HCT116 (cell line): Measurements from ENCODE around the gene SLC18B1. TPM values are rescaled to one million over a fixed set of nuclear protein-coding genes. Genes with fewer than 3 reads are reported as not detected.

Experiments used
- ATAC-seq: fragments of 200-7000 bp; cut with Tn5 transposase; 2 replicates; pipeline ENCODE4 v1.9.1; 2020; ENCODE audit warnings: mild to moderate bottlenecking, moderate library complexity
- BruUV-seq: library from RNA; stranded (reverse); fragments of 400-500 nt; replicated peaks from 2 replicates; lab custom pipeline; 2021; lab: Mats Ljungman, UMichigan
- CTCF ChIA-PET: fragments of 300-600 bp; sonication (Branson Sonifier 250); formaldehyde crosslinking; loops from one replicate; lab custom pipeline; 2021; ENCODE audit warnings: antibody characterized with exemption; lab: Charles Lee
- POLR2A ChIA-PET: fragments of 300-600, 350-600 bp; sonication (Branson Sonifier 250); formaldehyde crosslinking; loops from one replicate; lab custom pipeline; 2021; ENCODE audit warnings: antibody characterized with exemption; lab: Charles Lee
- RAD21 ChIA-PET, 2 experiments: fragments of 300-600 bp; sonication (Branson Sonifier 250); formaldehyde crosslinking; loops; one replicate each; lab custom pipeline; 2023; ENCODE audit warnings: low total read pairs in 2 of 2; ENCODE audit not compliant: uncharacterized antibody in 2 of 2, unreplicated experiment in 2 of 2, low non-redundant PET in 1 of 2; lab: Charles Lee
- DNase-seq: peaks from one replicate; pipeline ENCODE4 v3.0.0-alpha.2; 2010; ENCODE audit warnings: low read depth, low spot score
- H2AFZ ChIP-seq: fragments of 200-600 bp; shearing (Covaris generic), sonication (generic); 2 replicates; pipeline ENCODE4 v1.6.1; 2017; ENCODE audit warnings: low read depth, mixed run types, mixed read lengths, antibody characterized with exemption, low read length; ENCODE audit not compliant: poor library complexity, severe bottlenecking
- H3K27ac ChIP-seq: 2 replicates; pipeline ENCODE4 v1.5.1; 2012; ENCODE audit warnings: low read depth, low read length
- H3K27me3 ChIP-seq: fragments of 200-600 bp; sonication (generic); 2 replicates; pipeline ENCODE4 v1.6.1; 2016; ENCODE audit warnings: mixed run types, low read length, mixed read lengths; ENCODE audit not compliant: insufficient read depth
- H3K36me3 ChIP-seq, 2 experiments: fragments of 200-500 bp in 1 of 2; fragments of 200-600 bp in 1 of 2; sonication (Bioruptor generic) in 1 of 2; sonication (generic) in 1 of 2; 2 replicates each; pipeline versions ENCODE4 v1.5.1 to v1.6.1; 2014 to 2016; ENCODE audit warnings: low read length in 2 of 2, inconsistent platforms in 1 of 2, mixed read lengths in 1 of 2, mixed run types in 1 of 2; ENCODE audit not compliant: insufficient read depth in 2 of 2, control insufficient read depth in 1 of 2
- H3K4me1 ChIP-seq, 2 experiments: fragments of 200-600 bp in 1 of 2; sonication (generic) in 1 of 2; 2 replicates each; pipeline versions ENCODE4 v1.5.1 to v1.6.1; 2012 to 2017; ENCODE audit warnings: low read length in 2 of 2, inconsistent platforms in 1 of 2, mild to moderate bottlenecking in 1 of 2, mixed read lengths in 1 of 2, mixed run types in 1 of 2, moderate library complexity in 1 of 2; ENCODE audit not compliant: insufficient read depth in 2 of 2, control insufficient read depth in 1 of 2
- H3K4me2 ChIP-seq: fragments of 200-600 bp; sonication (generic); 2 replicates; pipeline ENCODE4 v1.6.1; 2017; ENCODE audit warnings: mixed run types, low read length, mixed read lengths
- H3K4me3 ChIP-seq, 2 experiments: fragments of 200-600 bp in 1 of 2; sonication (generic) in 1 of 2; replicated peaks in 1 of 2; 2 replicates each; pipeline ENCODE4 v1.5.1; 2011 to 2016; ENCODE audit warnings: low read length in 2 of 2, control low read depth in 1 of 2, low read depth in 1 of 2, mild to moderate bottlenecking in 1 of 2, mixed read lengths in 1 of 2, mixed run types in 1 of 2
- H3K79me2 ChIP-seq: fragments of 200-600 bp; sonication (generic); 2 replicates; pipeline ENCODE4 v1.6.1; 2017; ENCODE audit warnings: mild to moderate bottlenecking, mixed run types, low read length, moderate library complexity, mixed read lengths; ENCODE audit not compliant: insufficient read depth
- H3K9ac ChIP-seq: fragments of 200-600 bp; sonication (generic); 2 replicates; pipeline ENCODE4 v1.6.1; 2016; ENCODE audit warnings: low read length, mixed read lengths
- H3K9me2 ChIP-seq: fragments of 200-600 bp; sonication (generic), shearing (Covaris generic); 2 replicates; pipeline ENCODE4 v1.6.1; 2017; ENCODE audit warnings: mixed run types, mild to moderate bottlenecking, moderate library complexity; ENCODE audit not compliant: insufficient read depth
- H3K9me3 ChIP-seq, 2 experiments: fragments of 200-500 bp in 1 of 2; fragments of 200-600 bp in 1 of 2; sonication (Bioruptor generic) in 1 of 2; sonication (generic) in 1 of 2; 2 replicates each; pipeline ENCODE4 v1.6.1; 2014 to 2017; ENCODE audit warnings: low read length in 2 of 2, mixed read lengths in 2 of 2, inconsistent platforms in 1 of 2, low read depth in 1 of 2, mild to moderate bottlenecking in 1 of 2, mixed run types in 1 of 2, moderate library complexity in 1 of 2; ENCODE audit not compliant: control insufficient read depth in 1 of 2, insufficient read depth in 1 of 2
- H4K20me1 ChIP-seq: fragments of 200-600 bp; sonication (generic), shearing (Covaris generic); 2 replicates; pipeline ENCODE4 v1.6.1; 2017; ENCODE audit warnings: mixed run types, mild to moderate bottlenecking, moderate library complexity; ENCODE audit not compliant: insufficient read depth
- ATF3 ChIP-seq: IDR thresholded peaks from 2 replicates; pipeline ENCODE4 v1.6.1; 2012
- CBX3 ChIP-seq: IDR thresholded peaks from 2 replicates; pipeline ENCODE4 v1.6.1; 2012; ENCODE audit warnings: low read depth
- CEBPB ChIP-seq: IDR thresholded peaks from 2 replicates; pipeline ENCODE4 v1.6.1; 2012; ENCODE audit warnings: low read depth
- CTCF ChIP-seq, 3 experiments: fragments of 200-600 bp in 1 of 3; sonication (generic) in 1 of 3; IDR thresholded peaks in 2 of 3; conservative IDR thresholded peaks in 1 of 3; 2 replicates each; pipeline ENCODE4 v1.5.1; 2012 to 2017; ENCODE audit warnings: low read depth in 2 of 3, low read length in 2 of 3, antibody characterized with exemption in 1 of 3, borderline replicate concordance in 1 of 3, control low read depth in 1 of 3, mild to moderate bottlenecking in 1 of 3, mixed read lengths in 1 of 3, mixed run types in 1 of 3, moderate library complexity in 1 of 3; ENCODE audit not compliant: insufficient read depth in 1 of 3
- EGR1 ChIP-seq: IDR thresholded peaks from 2 replicates; pipeline ENCODE4 v1.6.1; 2012; ENCODE audit warnings: low read depth
- ELF1 ChIP-seq: IDR thresholded peaks from 2 replicates; pipeline ENCODE4 v1.6.1; 2012; ENCODE audit warnings: low read depth, borderline replicate concordance
- EZH2 ChIP-seq: fragments of 200-600 bp; sonication (generic); IDR thresholded peaks from 2 replicates; pipeline ENCODE4 v1.6.1; 2017; ENCODE audit warnings: antibody characterized with exemption, mixed run types
- FOSL1 ChIP-seq: IDR thresholded peaks from 2 replicates; pipeline ENCODE4 v1.6.1; 2012; ENCODE audit warnings: low read depth
- JUND ChIP-seq: IDR thresholded peaks from 2 replicates; pipeline ENCODE4 v1.6.1; 2012
- POLR2A ChIP-seq: IDR thresholded peaks from 2 replicates; pipeline ENCODE4 v1.7.0; 2011; ENCODE audit warnings: borderline replicate concordance; ENCODE audit not compliant: insufficient read depth, insufficient read length; ENCODE audit errors: extremely low read depth
- POLR2AphosphoS5 ChIP-seq: IDR thresholded peaks from 2 replicates; pipeline ENCODE4 v1.6.1; 2011; ENCODE audit warnings: mild to moderate bottlenecking, low read depth, low read length, moderate library complexity
- RAD21 ChIP-seq: IDR thresholded peaks from 2 replicates; pipeline ENCODE4 v1.6.1; 2012; ENCODE audit warnings: low read depth, mild to moderate bottlenecking
- SIN3A ChIP-seq: IDR thresholded peaks from 2 replicates; pipeline ENCODE4 v1.6.1; 2012; ENCODE audit warnings: low read depth
- SP1 ChIP-seq: IDR thresholded peaks from 2 replicates; pipeline ENCODE4 v1.6.1; 2012; ENCODE audit warnings: low read depth
- SRF ChIP-seq: IDR thresholded peaks from 2 replicates; pipeline ENCODE4 v1.6.1; 2012; ENCODE audit warnings: low read depth
- TCF7L2 ChIP-seq: IDR thresholded peaks from 2 replicates; pipeline ENCODE4 v1.7.0; 2011; ENCODE audit warnings: borderline replicate concordance, inconsistent platforms; ENCODE audit not compliant: insufficient read depth, insufficient read length; ENCODE audit errors: extremely low read depth
- YY1 ChIP-seq: IDR thresholded peaks from 2 replicates; pipeline ENCODE4 v1.6.1; 2011; ENCODE audit warnings: low read length, low read depth, moderate library complexity, mild to moderate bottlenecking; ENCODE audit not compliant: insufficient replicate concordance; ENCODE audit errors: extremely low read depth
- ZNF274 ChIP-seq: fragments of 200-500 bp; sonication (Bioruptor generic); IDR thresholded peaks from 2 replicates; pipeline ENCODE4 v1.6.1; 2014; ENCODE audit warnings: mild to moderate bottlenecking, low read depth, low read length, inconsistent platforms
- intact Hi-C: fragments of 100-400 bp; cut with micrococcal nuclease; formaldehyde crosslinking; loops from 2 replicates; pipeline ENCODE4 v1.10.0; 2022
- total RNA-seq: library from RNA; stranded (reverse); gene quantifications from one replicate; pipeline ENCODE4 v1.2.1, GENCODE V29; 2021; ENCODE audit not compliant: unreplicated experiment
- TF ChIP-seq, protein P1 (sequence below): IDR thresholded peaks from 2 replicates; pipeline ENCODE4 v1.6.1; 2012

SLC18B1 gene
- total RNA-seq, 1 experiment from 2014 or later = 18.1 TPM

DNA sequence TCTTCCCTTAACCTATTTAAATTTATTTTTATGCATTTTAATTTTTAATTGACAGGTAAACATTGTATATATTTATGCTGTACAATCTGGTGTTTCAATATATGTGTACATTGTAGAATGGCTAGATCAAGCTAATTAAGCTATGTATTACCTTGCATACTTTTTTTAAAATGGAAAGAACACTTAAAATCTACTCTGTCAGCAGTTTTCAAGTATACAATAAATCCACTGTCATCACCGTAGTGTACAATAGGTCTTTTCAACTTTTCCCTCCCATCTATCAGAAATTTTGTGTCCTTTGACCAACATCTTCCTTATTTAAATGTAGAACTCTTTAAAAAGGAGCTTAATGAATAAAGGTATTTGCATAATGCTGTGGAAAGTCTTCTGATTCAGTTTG is 43.5 kb upstream of the SLC18B1 start:
- Histone ChIP-seq H4K20me1 (no peaks in the 10 kb centered on the region), H3K9me3 (no peaks in the 10 kb centered on the region), H3K27me3 (no peaks in the 10 kb centered on the region), H3K27ac (no peak overlapping the region), H3K36me3 (no peaks in the 10 kb centered on the region), H3K4me3 (no peak overlapping the region), H3K9me2 (no peaks in the 10 kb centered on the region), H2AFZ (no peak overlapping the region), H3K4me2 (no peak overlapping the region), H3K4me1 (no peaks in the 10 kb centered on the region), H3K79me2 (no peaks in the 10 kb centered on the region), H3K9ac (no peak overlapping the region)
- DNase-seq (no peak), ATAC-seq (no peak)
- intact Hi-C loops = loop anchor here (5.0 kb wide), 1 partner anchor 80 kb away; no protein-coding TSS in a partner anchor
- RAD21 ChIA-PET = no interaction called here
- TF ChIP-seq ZNF274 (no peak), POLR2A (no peak), CEBPB (no peak), ELF1 (no peak), CBX3 (no peak), EGR1 (no peak), EZH2 (no peak), SP1 (no peak), SIN3A (no peak), YY1 (no peak), TCF7L2 (no peak), ATF3 (no peak), FOSL1 (no peak), RAD21 (no peak), SRF (no peak), JUND (no peak), CTCF (IDR thresholded peaks at IDR 0.05 in 2 of 3, conservative IDR thresholded peaks at IDR 0.05 in 1 of 3; ENCODE audit: borderline replicate concordance in 1 of 3, insufficient read depth in 1 of 3, low read depth in 2 of 3, low read length in 2 of 3) (no peak), POLR2AphosphoS5 (no peak)
- TF ChIP-seq, protein P1, sequence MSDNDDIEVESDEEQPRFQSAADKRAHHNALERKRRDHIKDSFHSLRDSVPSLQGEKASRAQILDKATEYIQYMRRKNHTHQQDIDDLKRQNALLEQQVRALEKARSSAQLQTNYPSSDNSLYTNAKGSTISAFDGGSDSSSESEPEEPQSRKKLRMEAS = no peak
- POLR2A ChIA-PET = no interaction called here
- no TSS peak for BruUV-seq
- CTCF ChIA-PET = no interaction called here
